Lung (tissue), 12 donors: Measurements from ENCODE around the gene ROR1. TPM values are rescaled to one million over a fixed set of nuclear protein-coding genes. Genes with fewer than 3 reads are reported as not detected.
A peak's percentile ranks its signal among the peaks of the same experiment; 100 is the strongest.

Experiments used
- ATAC-seq: fragments of 200-7000 bp; cut with Tn5 transposase; one replicate; pipeline ENCODE4 v1.9.1; 2020; ENCODE audit warnings: moderate number of reproducible peaks; ENCODE audit not compliant: insufficient read depth, low FRiP score
- DNase-seq, 3 donors: peaks; one replicate each; pipeline ENCODE4 v3.0.0-alpha.2; 2013 to 2017
- H3K27ac ChIP-seq, 2 donors: one replicate each; pipeline ENCODE4 v1.5.1; 2013; ENCODE audit warnings: mild to moderate bottlenecking in 2 of 2, moderate library complexity in 2 of 2, control low read depth in 1 of 2, inconsistent platforms in 1 of 2, low read depth in 1 of 2, low read length in 1 of 2
- H3K27me3 ChIP-seq, 3 donors: one replicate each; pipeline ENCODE4 v1.5.1; 2013; ENCODE audit warnings: low read length in 2 of 3; ENCODE audit not compliant: control insufficient read depth in 3 of 3, insufficient read depth in 3 of 3
- H3K36me3 ChIP-seq, 4 donors: one replicate each; pipeline ENCODE4 v1.5.1; 2013; ENCODE audit warnings: low read length in 4 of 4, mild to moderate bottlenecking in 1 of 4, moderate library complexity in 1 of 4; ENCODE audit not compliant: control insufficient read depth in 4 of 4, insufficient read depth in 4 of 4
- H3K4me1 ChIP-seq, 5 donors: one replicate each; pipeline ENCODE4 v1.5.1; 2013; ENCODE audit warnings: low read length in 5 of 5, mild to moderate bottlenecking in 2 of 5, moderate library complexity in 1 of 5; ENCODE audit not compliant: control insufficient read depth in 5 of 5, insufficient read depth in 5 of 5
- H3K4me3 ChIP-seq: one replicate; pipeline ENCODE4 v1.5.1; 2013; ENCODE audit warnings: mild to moderate bottlenecking, control low read depth, moderate library complexity
- H3K9ac ChIP-seq, 2 donors: one replicate each; pipeline ENCODE4 v1.5.1; 2013; ENCODE audit warnings: low read length in 2 of 2, control low read depth in 1 of 2; ENCODE audit not compliant: insufficient read depth in 1 of 2
- H3K9me3 ChIP-seq, 4 donors: one replicate each; pipeline ENCODE4 v1.5.1; 2013; ENCODE audit warnings: low read length in 3 of 4, mild to moderate bottlenecking in 1 of 4, moderate library complexity in 1 of 4; ENCODE audit not compliant: control insufficient read depth in 4 of 4, insufficient read depth in 3 of 4
- CTCF ChIP-seq: IDR thresholded peaks from 2 replicates; pipeline ENCODE4 v1.5.1; 2012; ENCODE audit warnings: mild to moderate bottlenecking; ENCODE audit errors: control extremely low read depth, extremely low read depth
- WGBS, 2 donors: extraction: QIAGEN DNeasy Blood & Tissue Kit; methylation state at CpG; one replicate each; pipeline ENCODE4 v1.1.7; 2013; 5-methylcytosine and 5-hydroxymethylcytosine counted together
- polyA plus RNA-seq, 2 donors: library from polyadenylated mRNA; stranded (reverse); fragments of 200-250 nt; gene quantifications; one replicate each; pipeline ENCODE4 v1.2.1, GENCODE V29; 2013
- total RNA-seq, 2 donors: library from RNA; depleted of rRNA in 1 of 2; stranded (reverse); fragments of >200 nt in 1 of 2; gene quantifications; one replicate each; pipeline ENCODE4 v1.2.1, GENCODE V29; 2014 to 2021
- donor health status: control.
- donor health status: control.
- donor health status: Bipolar disorder and iron deficiency.
- donor health status: healthy.
- donor health status: DM: yes; HTN: yes; CAD: no.

Gene ROR1
- total and polyA plus RNA-seq, 4 donors, result 2.9 to 47.0 (median 14.0) TPM

DNA sequence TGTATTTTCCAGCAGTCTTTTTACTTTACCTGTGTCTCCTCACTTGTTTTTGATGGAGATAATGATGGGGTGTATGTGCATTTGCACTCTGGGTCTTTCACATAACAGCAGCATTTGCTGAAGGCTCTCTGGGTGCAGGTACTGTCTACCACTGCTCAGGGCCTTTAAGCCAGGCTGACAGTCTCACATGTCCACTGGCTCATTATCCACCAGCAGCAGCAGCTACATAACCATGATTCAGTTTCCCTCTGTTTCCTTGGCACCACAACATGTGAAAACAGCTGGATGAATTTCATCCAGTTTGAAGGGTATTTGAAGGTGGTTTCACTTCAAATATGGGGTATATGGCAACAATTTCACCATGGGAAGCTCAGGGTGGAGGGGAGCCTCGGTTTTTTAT, 41.2 kb upstream of the ROR1 start:
- no peak for TF ChIP-seq CTCF
- Histone ChIP-seq H3K4me1 (peaks cover 0 to 24% (median 8%) of the 10 kb centered on the region in 5 donors), H3K4me3 (no peak overlapping the region), H3K9ac (peak overlapping the region in 1 of 2 donors; percentile 40), H3K36me3 (no peaks in the 10 kb centered on the region), H3K27ac (no peak overlapping the region), H3K27me3 (no peaks in the 10 kb centered on the region), H3K9me3 (peaks cover 0 to 2% (median under 1%) of the 10 kb centered on the region in 4 donors)
- ATAC-seq (no peak), DNase-seq (peak; percentile 35 to 53 (median 38))
- WGBS, 2 donors, result 82 to 89% methylated on average over 1 of the region's 1 CpG

DNA sequence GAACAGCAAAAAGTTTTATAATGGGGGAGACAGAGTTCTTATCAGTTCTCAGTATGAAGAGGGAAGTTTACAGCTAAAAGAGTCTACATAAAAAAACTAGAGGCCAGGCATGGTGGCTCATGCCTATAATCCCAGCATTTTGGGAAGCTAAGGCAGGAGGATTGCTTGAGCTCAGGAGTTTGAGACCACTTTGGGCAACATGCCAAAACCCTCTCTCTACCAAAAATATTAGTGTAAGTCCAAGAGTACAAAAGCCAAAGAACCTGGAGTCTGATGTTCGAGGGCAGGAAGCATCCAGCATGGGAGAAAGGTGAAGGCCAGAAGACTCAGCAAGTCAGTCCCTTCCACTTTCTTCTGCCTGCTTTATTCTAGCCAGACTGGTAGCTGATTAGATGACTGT, 35.0 kb upstream of the ROR1 start:
- H3K9me3 ChIP-seq, result peaks cover 0 to 2% (median under 1%) of the 10 kb centered on the region in 4 donors
- ATAC-seq (no peak), DNase-seq (no peak)
- no peaks in the 10 kb centered on the region for H3K27me3 ChIP-seq
- no peaks in the 10 kb centered on the region for H3K4me1 ChIP-seq
- no peak for TF ChIP-seq CTCF
- no peaks in the 10 kb centered on the region for H3K36me3 ChIP-seq
- WGBS, 2 donors, result 82 to 85% methylated on average over 1 of the region's 1 CpG
- H3K9ac ChIP-seq, result no peak overlapping the region
- no peak overlapping the region for H3K4me3 ChIP-seq
- no peak overlapping the region for H3K27ac ChIP-seq

GRCh38 chr1:63739452-63739851, 34.4 kb upstream of the ROR1 start:
- peaks cover 0 to 2% (median under 1%) of the 10 kb centered on the region in 4 donors for H3K9me3 ChIP-seq
- no peaks in the 10 kb centered on the region for H3K27me3 ChIP-seq
- no peak overlapping the region for H3K9ac ChIP-seq
- WGBS, 2 donors, result 62 to 83% methylated on average over 2 of the region's 2 CpGs
- TF ChIP-seq CTCF, result no peak
- DNase-seq (no peak), ATAC-seq (no peak)
- H3K4me3 ChIP-seq, result no peak overlapping the region
- H3K36me3 ChIP-seq, result no peaks in the 10 kb centered on the region
- H3K27ac ChIP-seq, result no peak overlapping the region
- no peaks in the 10 kb centered on the region for H3K4me1 ChIP-seq

GRCh38 chr1:63740432-63740831, 33.4 kb upstream of the ROR1 start:
- WGBS, 2 donors, result 92 to 95% methylated on average over 2 of the region's 2 CpGs
- H3K27ac ChIP-seq, result no peak overlapping the region
- H3K9ac ChIP-seq, result no peak overlapping the region
- peaks cover 0 to 2% (median under 1%) of the 10 kb centered on the region in 4 donors for H3K9me3 ChIP-seq
- H3K4me1 ChIP-seq, result no peaks in the 10 kb centered on the region
- H3K36me3 ChIP-seq, result no peaks in the 10 kb centered on the region
- no peak overlapping the region for H3K4me3 ChIP-seq
- DNase-seq (no peak), ATAC-seq (no peak)
- no peak for TF ChIP-seq CTCF
- H3K27me3 ChIP-seq, result no peaks in the 10 kb centered on the region
